Urinary bladder (tissue), 4 donors: ENCODE data around the gene POLA2. TPM values are rescaled to one million over a fixed set of nuclear protein-coding genes. Genes with fewer than 3 reads are reported as not detected.

Experiments
- DNase-seq: peaks from one replicate; pipeline ENCODE4 v3.0.0-alpha.2; 2015; ENCODE audit errors: extremely low spot score
- H3K27ac ChIP-seq: one replicate; pipeline ENCODE4 v1.5.1; 2013; ENCODE audit warnings: low read depth, mild to moderate bottlenecking, moderate library complexity
- H3K36me3 ChIP-seq: one replicate; pipeline ENCODE4 v1.6.1; 2013; ENCODE audit warnings: mild to moderate bottlenecking, moderate library complexity; ENCODE audit not compliant: insufficient read depth
- H3K4me1 ChIP-seq: one replicate; pipeline ENCODE4 v1.6.1; 2013; ENCODE audit warnings: mild to moderate bottlenecking, moderate library complexity; ENCODE audit not compliant: insufficient read depth
- H3K4me3 ChIP-seq: one replicate; pipeline ENCODE4 v1.5.1; 2013; ENCODE audit warnings: low read depth, low read length
- WGBS: extraction: QIAGEN DNeasy Blood & Tissue Kit; methylation state at CpG from one replicate; pipeline ENCODE4 v1.1.7; 2013; 5-methylcytosine and 5-hydroxymethylcytosine counted together
- polyA plus RNA-seq: library from polyadenylated mRNA; stranded (reverse); fragments of 200-250 nt; gene quantifications from one replicate; pipeline ENCODE4 v1.2.3, GENCODE V29; 2013
- total RNA-seq: library from RNA; depleted of rRNA; stranded (reverse); fragments of >200 nt; gene quantifications from one replicate; pipeline ENCODE4 v1.2.3, GENCODE V29; 2014
- donor health status: healthy with polysubstance abuse.
- donor health status: healthy.

POLA2 gene
- total and polyA plus RNA-seq, 2 donors = 10.3 to 10.7 TPM

DNA sequence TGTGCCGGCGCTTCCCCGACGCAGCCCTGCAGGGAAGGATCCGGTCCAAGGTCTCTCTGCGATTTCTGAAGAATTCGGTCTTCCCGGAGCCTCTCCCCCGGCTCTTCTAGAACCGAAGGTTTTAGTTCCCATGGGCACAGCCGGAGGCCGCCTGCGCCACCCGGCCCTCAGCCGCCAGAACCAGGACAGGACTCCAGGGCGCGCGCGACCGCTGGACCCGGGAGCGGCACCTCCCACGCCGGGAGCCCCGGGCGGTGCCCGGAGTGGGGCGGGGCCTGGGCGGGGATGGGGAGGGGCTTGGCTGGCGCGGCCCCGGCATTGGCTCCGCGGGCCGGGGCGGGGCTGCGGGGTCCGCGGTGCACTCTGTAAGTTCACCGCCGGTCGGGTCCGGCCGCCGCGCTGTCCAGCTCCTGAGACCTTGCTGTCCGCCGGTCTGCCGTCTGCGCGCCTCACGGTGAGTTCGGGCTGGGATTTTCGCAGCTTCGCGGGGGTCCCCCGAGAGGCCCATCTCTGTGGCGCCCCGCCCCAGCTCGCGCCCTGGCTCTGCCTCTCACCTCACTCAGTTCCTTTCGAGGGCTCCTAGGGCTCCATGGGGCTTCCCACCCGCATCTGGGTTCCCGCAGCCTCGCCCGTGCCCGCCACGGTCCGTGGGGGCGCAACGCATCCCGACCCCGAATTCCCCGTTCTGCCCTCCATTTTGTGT lies 52.9 kb downstream of the POLA2 start, which contains the start of gene CDC42EP2:
TSS of gene CDC42EP2 (plus strand) at position 366 of the 703 bp plus-strand sequence. CDS start 6,033 bp downstream, outside the sequence.
- Histone ChIP-seq H3K27ac (peak within 1 kb of the TSS; percentile 76), H3K4me1 (peaks cover 2% of the 10 kb centered on the region), H3K36me3 (no peaks in the 10 kb centered on the region), H3K4me3 (peak within 1 kb of the TSS; percentile 62)
- under 1% methylated on average over 74 of the region's 74 CpGs for WGBS
- no peak for DNase-seq

DNA sequence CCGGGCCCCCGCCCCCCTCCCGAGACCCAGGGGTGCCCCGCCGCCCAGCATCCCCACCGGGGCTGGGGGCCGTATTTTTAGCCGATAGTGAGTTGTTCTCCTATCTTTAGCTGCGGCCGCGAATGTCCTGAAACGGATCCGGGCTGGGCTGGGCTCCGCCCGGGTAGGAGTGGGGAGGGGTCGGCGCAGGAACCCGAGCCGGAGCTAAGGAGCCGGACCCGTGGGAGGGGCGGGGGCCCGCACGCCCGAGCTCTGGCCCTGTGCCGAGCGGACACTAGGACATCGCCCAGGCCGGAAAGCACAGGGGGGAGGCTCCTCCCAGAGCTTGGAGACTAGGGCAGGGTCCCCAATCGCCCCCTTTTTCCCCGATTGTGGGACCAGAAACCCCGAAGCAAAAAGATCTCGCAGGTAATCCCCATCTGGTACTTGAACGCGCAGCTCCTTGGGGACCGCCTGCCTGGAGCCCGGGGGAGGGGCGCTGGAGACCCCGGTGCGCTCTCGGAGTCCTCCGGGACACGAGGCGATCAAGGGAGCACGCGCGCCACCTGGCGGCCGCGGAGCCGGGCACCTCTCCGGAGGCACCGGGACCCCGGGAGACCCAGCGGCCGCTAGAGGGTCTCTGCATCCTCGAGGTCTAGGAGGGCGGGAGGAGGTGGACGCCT lies 53.6 kb downstream of the POLA2 start:
- Histone ChIP-seq H3K4me1 (peaks cover 2% of the 10 kb centered on the region), H3K4me3 (peak overlapping the region; percentile 62), H3K27ac (peak overlapping the region; percentile 76), H3K36me3 (no peaks in the 10 kb centered on the region)
- no peak for DNase-seq
- WGBS = under 1% methylated on average over 59 of the region's 59 CpGs

DNA sequence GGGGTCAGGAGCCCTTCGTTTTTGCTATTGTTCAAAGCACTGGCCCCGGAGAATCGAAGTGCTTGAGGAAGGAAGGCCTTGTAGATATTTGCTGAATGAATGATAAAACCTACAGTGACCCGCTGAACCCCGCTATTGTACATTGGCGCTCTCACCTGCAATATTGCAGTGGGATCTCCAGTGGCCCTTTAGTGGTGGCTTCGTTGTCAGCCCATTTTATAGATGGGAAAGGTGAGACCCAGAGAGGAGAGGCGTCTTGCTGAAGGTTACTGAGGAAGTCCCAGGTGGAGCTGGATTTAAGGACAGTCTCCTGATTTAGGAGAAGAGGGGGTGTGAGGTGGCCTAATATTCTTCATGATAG lies 54.1 kb downstream of the POLA2 start:
- Histone ChIP-seq H3K36me3 (no peaks in the 10 kb centered on the region), H3K27ac (peak overlapping the region; percentile 28), H3K4me3 (peak overlapping the region; percentile 62), H3K4me1 (peaks cover 2% of the 10 kb centered on the region)
- DNase-seq = no peak
- 10% methylated on average over 8 of the region's 8 CpGs for WGBS

DNA sequence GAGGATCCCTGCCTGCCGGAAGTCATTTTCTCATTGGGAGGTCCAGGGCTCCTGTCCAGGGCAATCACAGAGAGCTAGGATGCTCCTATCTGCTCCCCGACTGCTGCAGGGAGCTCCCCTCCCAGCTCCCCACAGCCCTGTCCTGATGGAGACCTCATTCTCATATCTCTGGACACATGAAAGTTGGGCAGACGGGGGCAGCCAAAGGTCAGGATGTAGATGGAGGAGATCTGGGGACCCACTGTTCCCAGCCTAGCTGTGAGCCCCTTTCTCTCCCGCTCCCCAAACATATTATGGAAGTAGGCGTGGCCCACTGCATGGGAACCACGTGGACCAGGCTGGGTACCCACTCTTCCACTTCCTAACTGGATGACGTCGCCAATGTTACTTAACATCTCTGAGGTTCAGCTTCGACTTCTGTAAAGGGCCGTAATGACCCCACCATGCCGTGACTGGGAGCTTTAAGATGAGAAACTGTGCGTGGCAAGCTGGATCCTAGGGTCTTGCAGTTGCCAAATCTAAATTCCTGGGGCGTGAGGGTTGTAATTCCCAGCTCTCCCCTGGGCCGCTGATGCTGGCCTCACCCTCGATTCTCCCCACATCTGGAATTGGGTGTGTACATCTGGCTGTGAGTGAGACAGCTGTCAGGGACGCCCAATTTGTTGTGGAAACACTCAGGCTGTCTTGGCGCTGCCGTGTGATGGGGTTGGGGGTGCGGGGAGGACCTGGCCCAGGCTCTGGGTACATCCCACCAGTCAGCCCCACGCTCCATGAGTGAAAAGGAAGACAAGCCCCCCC lies 54.7 kb downstream of the POLA2 start:
- no peak for DNase-seq
- 20% methylated on average over 20 of the region's 20 CpGs for WGBS
- Histone ChIP-seq H3K4me1 (peaks cover 2% of the 10 kb centered on the region), H3K36me3 (no peaks in the 10 kb centered on the region), H3K4me3 (peak overlapping the region; percentile 62), H3K27ac (peak overlapping the region; percentile 28)

DNA sequence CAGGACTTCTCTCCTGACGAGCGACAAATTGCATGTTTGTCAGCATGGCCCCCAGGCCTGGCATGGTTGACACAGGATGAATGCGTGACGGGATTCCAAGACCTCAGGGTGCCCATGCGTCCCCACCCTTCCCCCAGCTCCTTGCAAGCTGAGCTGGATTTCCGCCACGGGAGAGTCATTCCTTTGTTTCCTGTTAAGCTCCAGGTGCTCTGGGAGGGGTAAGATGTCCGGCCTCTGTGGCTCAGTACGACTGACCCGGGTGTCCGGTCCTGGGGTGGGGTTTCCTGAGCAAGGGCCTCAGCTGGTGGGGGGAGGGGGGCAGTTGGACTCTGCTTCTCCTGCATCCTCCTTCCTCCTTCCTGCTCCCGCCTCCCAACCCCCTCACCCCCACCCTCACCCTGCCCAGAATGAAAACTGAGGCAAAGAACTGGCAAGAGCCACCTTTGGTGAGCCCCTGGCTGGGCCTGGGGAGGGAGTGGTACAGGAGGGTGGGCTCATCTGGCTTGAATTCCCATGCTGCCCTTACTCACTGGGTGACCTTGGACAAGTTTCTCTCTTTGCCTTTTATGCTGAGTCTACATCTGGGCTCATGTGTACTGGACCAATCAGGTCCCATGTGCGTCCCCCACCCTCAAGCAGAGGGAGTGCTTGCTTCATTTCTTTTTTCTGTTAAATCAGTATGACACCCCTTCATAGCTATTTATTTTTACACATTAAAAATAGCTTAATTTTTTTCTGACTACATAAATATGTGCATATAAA lies 55.4 kb downstream of the POLA2 start:
- Histone ChIP-seq H3K27ac (peak overlapping the region; percentile 45), H3K4me1 (peaks cover 2% of the 10 kb centered on the region), H3K36me3 (no peaks in the 10 kb centered on the region), H3K4me3 (peak overlapping the region; percentile 62)
- WGBS = 20% methylated on average over 13 of the region's 13 CpGs
- DNase-seq = no peak

DNA sequence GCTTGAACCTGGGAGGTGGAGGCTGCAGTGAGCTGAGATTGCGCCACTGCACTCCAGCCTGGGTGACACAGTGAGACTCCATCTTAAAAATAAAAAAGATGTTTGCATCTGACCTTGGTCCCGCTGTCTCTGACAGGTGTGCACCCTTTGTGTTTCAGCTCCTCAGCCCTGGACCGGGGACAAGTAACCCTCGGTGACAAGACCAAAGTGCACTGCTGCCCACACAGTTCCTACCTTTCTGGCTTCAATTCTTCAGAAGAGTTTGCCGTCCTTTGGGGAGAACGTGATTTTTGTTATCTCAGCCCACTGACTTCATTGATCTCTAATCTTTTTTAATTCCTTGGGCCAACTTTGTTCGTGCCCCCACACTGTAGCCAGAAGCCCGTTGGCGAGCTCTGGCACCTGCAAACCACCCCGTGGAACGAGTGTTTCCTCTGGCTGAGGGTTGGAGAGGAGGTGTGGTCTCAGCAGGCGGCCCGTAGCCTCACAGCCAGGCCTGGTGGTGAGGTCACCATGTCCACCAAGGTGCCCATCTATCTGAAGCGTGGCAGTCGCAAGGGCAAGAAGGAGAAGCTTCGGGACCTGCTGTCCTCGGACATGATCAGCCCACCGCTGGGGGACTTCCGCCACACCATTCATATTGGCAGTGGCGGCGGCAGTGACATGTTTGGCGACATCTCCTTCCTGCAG lies 58.8 kb downstream of the POLA2 start:
- Histone ChIP-seq H3K27ac (no peak overlapping the region), H3K36me3 (no peaks in the 10 kb centered on the region), H3K4me3 (no peak overlapping the region), H3K4me1 (no peaks in the 10 kb centered on the region)
- WGBS = 82% methylated on average over 22 of the region's 22 CpGs
- DNase-seq = no peak

DNA sequence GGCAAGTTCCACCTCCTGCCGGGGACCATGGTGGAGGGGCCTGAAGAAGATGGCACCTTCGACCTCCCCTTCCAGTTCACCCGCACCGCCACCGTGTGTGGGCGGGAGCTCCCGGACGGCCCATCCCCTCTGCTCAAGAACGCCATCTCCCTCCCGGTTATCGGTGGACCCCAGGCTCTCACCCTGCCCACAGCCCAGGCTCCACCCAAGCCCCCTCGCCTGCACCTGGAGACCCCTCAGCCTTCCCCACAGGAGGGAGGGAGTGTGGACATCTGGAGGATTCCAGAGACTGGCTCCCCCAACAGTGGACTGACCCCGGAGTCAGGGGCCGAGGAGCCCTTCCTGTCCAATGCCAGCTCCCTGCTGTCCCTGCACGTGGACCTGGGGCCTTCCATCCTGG lies 59.3 kb downstream of the POLA2 start:
- no peak for DNase-seq
- H3K27ac ChIP-seq = no peak overlapping the region
- no peaks in the 10 kb centered on the region for H3K4me1 ChIP-seq
- no peak overlapping the region for H3K4me3 ChIP-seq
- no peaks in the 10 kb centered on the region for H3K36me3 ChIP-seq
- 79% methylated on average over 15 of the region's 15 CpGs for WGBS

DNA sequence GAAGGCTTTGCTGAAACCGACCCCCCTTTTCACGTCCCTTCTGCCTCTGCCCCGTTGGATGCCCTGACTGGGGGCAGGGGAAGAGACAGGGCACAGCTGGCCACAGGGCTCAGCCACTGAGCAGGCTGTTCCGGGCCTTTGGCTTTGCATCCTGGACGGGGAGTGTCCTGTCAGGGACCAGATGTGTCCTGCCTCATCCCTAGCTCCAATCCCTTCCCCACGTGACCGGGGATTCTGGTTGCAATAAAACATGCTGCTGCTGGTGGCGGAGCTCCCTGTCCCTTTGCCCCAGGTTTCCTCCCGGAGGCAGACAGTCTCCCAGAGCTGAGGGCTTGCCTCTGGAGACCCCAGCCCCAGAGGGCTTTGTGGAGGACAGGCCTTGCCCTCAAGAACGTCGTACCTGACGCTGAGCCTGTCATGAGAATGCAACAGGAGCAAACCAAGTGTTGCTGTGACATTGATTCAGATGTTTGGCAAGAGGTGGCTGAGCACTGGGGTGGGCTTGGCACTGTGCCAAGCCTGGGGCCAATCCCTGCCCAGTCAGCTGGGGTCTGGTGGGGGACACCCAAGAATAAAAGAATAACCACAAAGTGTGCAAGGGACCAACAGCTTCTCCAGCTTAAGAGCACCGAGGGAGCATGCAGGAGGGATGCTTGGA lies 60.2 kb downstream of the POLA2 start:
- Histone ChIP-seq H3K36me3 (no peaks in the 10 kb centered on the region), H3K4me1 (no peaks in the 10 kb centered on the region), H3K27ac (no peak overlapping the region), H3K4me3 (no peak overlapping the region)
- WGBS = 37% methylated on average over 13 of the region's 13 CpGs
- no peak for DNase-seq

DNA sequence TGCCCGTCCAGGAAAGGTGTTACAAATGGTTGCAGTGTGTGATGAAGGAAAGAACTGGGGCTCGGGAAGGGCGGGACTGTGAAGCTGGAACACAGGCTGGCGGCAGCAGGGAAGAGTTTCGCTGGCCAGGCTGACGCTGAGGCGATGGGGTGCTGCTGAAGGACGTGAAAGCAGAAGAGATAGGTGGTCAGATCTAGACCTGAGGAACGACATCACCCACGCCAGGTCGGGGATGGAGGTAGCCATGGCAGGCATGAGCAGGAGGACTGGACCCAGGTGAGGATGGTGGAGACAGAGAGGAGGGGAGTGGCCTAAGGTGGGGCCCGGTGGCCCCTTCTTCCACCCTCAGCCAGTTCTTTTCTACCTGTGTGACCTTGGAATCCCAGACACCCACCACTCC lies 62.1 kb downstream of the POLA2 start:
- no peaks in the 10 kb centered on the region for H3K36me3 ChIP-seq
- 61% methylated on average over 12 of the region's 12 CpGs for WGBS

DNA sequence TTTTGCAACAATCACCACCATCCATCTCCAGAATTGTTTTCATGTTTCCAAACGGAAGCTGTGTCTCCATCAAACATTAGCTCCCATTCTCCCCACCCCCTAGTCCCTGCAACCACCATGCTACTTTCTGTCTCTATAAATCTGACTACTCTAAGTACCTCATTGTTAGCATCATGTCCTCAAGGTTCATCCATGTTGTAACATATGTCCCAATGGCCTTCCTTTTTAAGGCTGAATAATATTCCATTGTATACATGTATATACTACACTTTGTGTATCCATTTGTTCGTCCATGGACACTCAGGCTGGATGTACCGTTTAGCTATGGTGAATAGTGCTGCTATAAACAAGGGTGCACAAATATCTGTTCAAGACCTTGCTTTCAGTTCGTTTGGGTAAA lies 63.7 kb downstream of the POLA2 start:
- H3K36me3 ChIP-seq = no peaks in the 10 kb centered on the region
- H3K4me1 ChIP-seq = no peaks in the 10 kb centered on the region
- DNase-seq = no peak
- H3K4me3 ChIP-seq = no peak overlapping the region
- H3K27ac ChIP-seq = no peak overlapping the region
- WGBS = 85% methylated on average over 4 of the region's 4 CpGs

More for the DNA sequence above, 62.1 kb downstream of the POLA2 start:
- no peak for DNase-seq
- H3K4me1 ChIP-seq = no peaks in the 10 kb centered on the region
- H3K27ac ChIP-seq = peak overlapping the region; percentile 27
- H3K4me3 ChIP-seq = no peak overlapping the region

DNA sequence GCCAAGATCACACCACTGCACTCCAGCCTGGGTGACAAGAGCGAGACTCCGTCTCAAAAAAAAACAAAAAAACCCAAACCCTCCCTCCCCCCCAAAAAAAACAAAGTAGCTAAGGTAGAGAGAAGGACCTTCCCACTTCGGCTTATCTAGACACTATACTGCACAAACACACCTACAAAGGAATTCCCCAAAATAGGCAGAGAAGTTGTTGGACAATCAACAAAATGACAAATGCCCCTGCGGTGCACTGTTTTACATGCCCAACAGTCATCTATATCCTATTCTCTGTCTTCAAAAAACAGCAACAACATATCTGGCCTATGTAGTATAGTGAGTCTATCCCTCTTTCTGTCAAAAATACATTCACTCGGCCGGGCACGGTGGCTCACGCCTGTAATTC lies 65.3 kb downstream of the POLA2 start:
- no peak overlapping the region for H3K4me3 ChIP-seq
- H3K27ac ChIP-seq = no peak overlapping the region
- no peaks in the 10 kb centered on the region for H3K36me3 ChIP-seq
- WGBS = 89% methylated on average over 8 of the region's 8 CpGs
- no peaks in the 10 kb centered on the region for H3K4me1 ChIP-seq
- DNase-seq = no peak

DNA sequence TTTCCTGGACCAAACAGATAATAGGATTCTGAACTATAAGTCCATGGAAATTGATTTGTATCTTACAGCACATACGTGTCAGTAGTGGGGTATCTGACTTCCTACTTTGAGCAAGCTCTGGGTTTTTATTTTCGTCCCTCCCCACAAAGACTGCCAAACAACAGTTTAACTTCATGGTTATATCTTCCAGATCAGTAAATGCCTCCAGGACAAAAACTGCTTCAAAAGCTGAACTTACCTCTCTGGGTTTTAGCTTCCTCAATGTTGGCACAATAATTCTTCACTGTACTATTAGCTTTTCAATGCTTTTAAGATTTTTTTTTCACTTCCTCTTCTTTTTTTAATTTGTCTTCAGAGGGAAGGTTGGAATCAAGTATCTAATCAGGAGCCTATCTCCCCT lies 67.7 kb downstream of the POLA2 start:
- no peak for DNase-seq
- Histone ChIP-seq H3K36me3 (no peaks in the 10 kb centered on the region), H3K4me3 (no peak overlapping the region), H3K27ac (no peak overlapping the region), H3K4me1 (no peaks in the 10 kb centered on the region)
- 44% methylated on average over 2 of the region's 2 CpGs for WGBS
